Measurements from ENCODE around the gene SCMH1. TPM values are rescaled to one million over a fixed set of nuclear protein-coding genes. Genes with fewer than 3 reads are reported as not detected.

Gene SCMH1
- polyA plus RNA-seq, 4 donors = 14.5 to 44.7 (median 22.9) TPM

- peak in 1 of 2 donors; percentile 37 for DNase-seq
- H3K27ac ChIP-seq (ENCODE audit: low read depth in 1 of 3, low read length in 2 of 3) = peak overlapping the region in 1 of 3 donors; percentile 80
Measured at GRCh38 chr1:40984531-40984930, 257.6 kb downstream of the SCMH1 start.

GRCh38 chr1:40984066-40984465 lies 258.0 kb downstream of the SCMH1 start:
- DNase-seq = no peak
- Histone ChIP-seq H3K27ac (ENCODE audit: low read depth in 1 of 3, low read length in 2 of 3) (no peak overlapping the region), H3K27me3 (ENCODE audit: control insufficient read depth in 3 of 3, insufficient read depth in 3 of 3, low read length in 3 of 3) (no peaks in the 10 kb centered on the region), H3K36me3 (ENCODE audit: control insufficient read depth in 3 of 3, insufficient read depth in 2 of 3, low read depth in 1 of 3, low read length in 3 of 3) (peaks cover 0 to 19% (median 6%) of the 10 kb centered on the region in 3 donors), H3K4me1 (ENCODE audit: control insufficient read depth in 3 of 3, insufficient read depth in 2 of 3, low read depth in 1 of 3, low read length in 2 of 3) (peaks cover 0 to 70% (median 4%) of the 10 kb centered on the region in 3 donors), H3K4me3 (ENCODE audit: low read depth in 1 of 3, low read length in 3 of 3) (no peak overlapping the region), H3K9me3 (ENCODE audit: control insufficient read depth in 2 of 2, insufficient read depth in 1 of 2, low read depth in 1 of 2, low read length in 1 of 2) (no peaks in the 10 kb centered on the region)
- no peak for FAIRE-seq
- 84 to 95% (median 91%) methylated on average over 2 of the region's 2 CpGs for WGBS, 3 donors

More at GRCh38 chr1:40984531-40984930, 257.6 kb downstream of the SCMH1 start:
- no peaks in the 10 kb centered on the region for H3K27me3 ChIP-seq (ENCODE audit: control insufficient read depth in 3 of 3, insufficient read depth in 3 of 3, low read length in 3 of 3)
- peaks cover 0 to 71% (median 4%) of the 10 kb centered on the region in 3 donors for H3K4me1 ChIP-seq (ENCODE audit: control insufficient read depth in 3 of 3, insufficient read depth in 2 of 3, low read depth in 1 of 3, low read length in 2 of 3)
- peaks cover 0 to 22% (median 7%) of the 10 kb centered on the region in 3 donors for H3K36me3 ChIP-seq (ENCODE audit: control insufficient read depth in 3 of 3, insufficient read depth in 2 of 3, low read depth in 1 of 3, low read length in 3 of 3)
- no peak overlapping the region for H3K4me3 ChIP-seq (ENCODE audit: low read depth in 1 of 3, low read length in 3 of 3)
- no peak for FAIRE-seq
- H3K9me3 ChIP-seq (ENCODE audit: control insufficient read depth in 2 of 2, insufficient read depth in 1 of 2, low read depth in 1 of 2, low read length in 1 of 2) = no peaks in the 10 kb centered on the region
- WGBS, 3 donors = 94 to 95% (median 94%) methylated on average over 4 of the region's 4 CpGs

- 96 to 100% (median 100%) methylated on average over 1 of the region's 1 CpG for WGBS, 3 donors
- Histone ChIP-seq H3K9me3 (ENCODE audit: control insufficient read depth in 2 of 2, insufficient read depth in 1 of 2, low read depth in 1 of 2, low read length in 1 of 2) (no peaks in the 10 kb centered on the region), H3K27me3 (ENCODE audit: control insufficient read depth in 3 of 3, insufficient read depth in 3 of 3, low read length in 3 of 3) (no peaks in the 10 kb centered on the region), H3K4me3 (ENCODE audit: low read depth in 1 of 3, low read length in 3 of 3) (no peak overlapping the region), H3K36me3 (ENCODE audit: control insufficient read depth in 3 of 3, insufficient read depth in 2 of 3, low read depth in 1 of 3, low read length in 3 of 3) (peaks cover 0 to 16% (median under 1%) of the 10 kb centered on the region in 3 donors), H3K27ac (ENCODE audit: low read depth in 1 of 3, low read length in 2 of 3) (no peak overlapping the region), H3K4me1 (ENCODE audit: control insufficient read depth in 3 of 3, insufficient read depth in 2 of 3, low read depth in 1 of 3, low read length in 2 of 3) (peaks cover 0 to 63% (median 4%) of the 10 kb centered on the region in 3 donors)
- FAIRE-seq (no peak), DNase-seq (no peak)
Measured at GRCh38 chr1:40983286-40983685, 258.8 kb downstream of the SCMH1 start.

GRCh38 chr1:40982721-40983120 lies 259.4 kb downstream of the SCMH1 start:
- peaks cover 0 to 60% (median 4%) of the 10 kb centered on the region in 3 donors for H3K4me1 ChIP-seq (ENCODE audit: control insufficient read depth in 3 of 3, insufficient read depth in 2 of 3, low read depth in 1 of 3, low read length in 2 of 3)
- FAIRE-seq = no peak

GRCh38 chr1:40981691-40982448 lies 260.2 kb downstream of the SCMH1 start:
- no peaks in the 10 kb centered on the region for H3K9me3 ChIP-seq (ENCODE audit: control insufficient read depth in 2 of 2, insufficient read depth in 1 of 2, low read depth in 1 of 2, low read length in 1 of 2)
- no peak for DNase-seq
- WGBS, 3 donors = 70 to 84% (median 84%) methylated on average over 14 of the region's 14 CpGs
- peaks cover 0 to 51% (median 4%) of the 10 kb centered on the region in 3 donors for H3K4me1 ChIP-seq (ENCODE audit: control insufficient read depth in 3 of 3, insufficient read depth in 2 of 3, low read depth in 1 of 3, low read length in 2 of 3)
- H3K4me3 ChIP-seq (ENCODE audit: low read depth in 1 of 3, low read length in 3 of 3) = no peak overlapping the region
- H3K27me3 ChIP-seq (ENCODE audit: control insufficient read depth in 3 of 3, insufficient read depth in 3 of 3, low read length in 3 of 3) = no peaks in the 10 kb centered on the region
- no peak for FAIRE-seq
- peaks cover 0 to 12% (median 0%) of the 10 kb centered on the region in 3 donors for H3K36me3 ChIP-seq (ENCODE audit: control insufficient read depth in 3 of 3, insufficient read depth in 2 of 3, low read depth in 1 of 3, low read length in 3 of 3)
- peak overlapping the region in 1 of 3 donors; percentile 11 for H3K27ac ChIP-seq (ENCODE audit: low read depth in 1 of 3, low read length in 2 of 3)

More at GRCh38 chr1:40982721-40983120, 259.4 kb downstream of the SCMH1 start:
- H3K36me3 ChIP-seq (ENCODE audit: control insufficient read depth in 3 of 3, insufficient read depth in 2 of 3, low read depth in 1 of 3, low read length in 3 of 3) = peaks cover 0 to 13% (median 0%) of the 10 kb centered on the region in 3 donors
- no peaks in the 10 kb centered on the region for H3K9me3 ChIP-seq (ENCODE audit: control insufficient read depth in 2 of 2, insufficient read depth in 1 of 2, low read depth in 1 of 2, low read length in 1 of 2)
- no peak for DNase-seq
- H3K27me3 ChIP-seq (ENCODE audit: control insufficient read depth in 3 of 3, insufficient read depth in 3 of 3, low read length in 3 of 3) = no peaks in the 10 kb centered on the region
- no peak overlapping the region for H3K4me3 ChIP-seq (ENCODE audit: low read depth in 1 of 3, low read length in 3 of 3)
- 55 to 73% (median 69%) methylated on average over 1 of the region's 1 CpG for WGBS, 3 donors
- H3K27ac ChIP-seq (ENCODE audit: low read depth in 1 of 3, low read length in 2 of 3) = no peak overlapping the region

- WGBS, 3 donors = 12 to 17% (median 13%) methylated on average over 27 of the region's 27 CpGs
Measured at GRCh38 chr1:40980453-40981121, 261.5 kb downstream of the SCMH1 start.

GRCh38 chr1:40980068-40980452 lies 262.0 kb downstream of the SCMH1 start:
- Histone ChIP-seq H3K27ac (ENCODE audit: low read depth in 1 of 3, low read length in 2 of 3) (peak overlapping the region; percentile 23 to 91 (median 62)), H3K27me3 (ENCODE audit: control insufficient read depth in 3 of 3, insufficient read depth in 3 of 3, low read length in 3 of 3) (no peaks in the 10 kb centered on the region), H3K9me3 (ENCODE audit: control insufficient read depth in 2 of 2, insufficient read depth in 1 of 2, low read depth in 1 of 2, low read length in 1 of 2) (no peaks in the 10 kb centered on the region), H3K36me3 (ENCODE audit: control insufficient read depth in 3 of 3, insufficient read depth in 2 of 3, low read depth in 1 of 3, low read length in 3 of 3) (peaks cover 0 to 4% (median 0%) of the 10 kb centered on the region in 3 donors), H3K4me3 (ENCODE audit: low read depth in 1 of 3, low read length in 3 of 3) (peak overlapping the region; percentile 77 to 84 (median 79)), H3K4me1 (ENCODE audit: control insufficient read depth in 3 of 3, insufficient read depth in 2 of 3, low read depth in 1 of 3, low read length in 2 of 3) (peaks cover 0 to 33% (median 4%) of the 10 kb centered on the region in 3 donors)
- 0 to 1% (median 0%) methylated on average over 29 to 50 of the region's 50 CpGs for WGBS, 3 donors
- FAIRE-seq = no peak
- DNase-seq = no peak

More at GRCh38 chr1:40980453-40981121, 261.5 kb downstream of the SCMH1 start:
- FAIRE-seq (no peak), DNase-seq (peak in 1 of 2 donors; percentile 27)
- H3K27me3 ChIP-seq (ENCODE audit: control insufficient read depth in 3 of 3, insufficient read depth in 3 of 3, low read length in 3 of 3) = no peaks in the 10 kb centered on the region
- peaks cover 0 to 38% (median 4%) of the 10 kb centered on the region in 3 donors for H3K4me1 ChIP-seq (ENCODE audit: control insufficient read depth in 3 of 3, insufficient read depth in 2 of 3, low read depth in 1 of 3, low read length in 2 of 3)
- peak overlapping the region; percentile 23 to 91 (median 62) for H3K27ac ChIP-seq (ENCODE audit: low read depth in 1 of 3, low read length in 2 of 3)
- H3K36me3 ChIP-seq (ENCODE audit: control insufficient read depth in 3 of 3, insufficient read depth in 2 of 3, low read depth in 1 of 3, low read length in 3 of 3) = peaks cover 0 to 5% (median 0%) of the 10 kb centered on the region in 3 donors
- H3K4me3 ChIP-seq (ENCODE audit: low read depth in 1 of 3, low read length in 3 of 3) = peak overlapping the region; percentile 77 to 84 (median 79)
- H3K9me3 ChIP-seq (ENCODE audit: control insufficient read depth in 2 of 2, insufficient read depth in 1 of 2, low read depth in 1 of 2, low read length in 1 of 2) = no peaks in the 10 kb centered on the region
